ENCODE results near the gene TCP11L1. TPM values are rescaled to one million over a fixed set of nuclear protein-coding genes. Genes with fewer than 3 reads are reported as not detected.

The TCP11L1 gene
- total and polyA plus RNA-seq, 2 donors (not counting 3 experiments of a cell fraction or from before 2014, with no cell fraction given), result 12.1 to 18.1 TPM

DNA sequence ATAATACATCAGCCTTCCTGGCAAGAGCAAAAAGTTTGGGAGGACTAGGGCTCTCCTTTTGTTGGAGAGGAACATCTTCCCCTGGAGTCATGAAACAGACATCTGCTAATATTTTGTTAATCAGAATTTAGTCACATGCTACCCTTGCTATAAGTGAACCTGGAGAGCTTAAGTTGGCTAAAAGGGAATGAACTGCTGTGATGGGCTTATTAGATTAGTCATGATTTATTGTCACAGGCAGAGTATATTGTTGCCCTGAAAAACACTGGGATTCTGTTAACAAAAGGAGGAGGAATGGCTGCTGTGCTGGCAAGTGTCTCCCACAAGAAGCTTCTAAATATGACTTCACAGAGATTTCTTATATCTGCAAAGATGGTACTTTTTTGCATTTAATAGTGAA, 16.0 kb downstream of the TCP11L1 start:
- DNase-seq (ENCODE audit: low read depth, low spot score) (peak; percentile 4), FAIRE-seq (no peak)
- H3K4me1 ChIP-seq (ENCODE audit: control insufficient read depth, extremely low read depth, insufficient read depth, low read length), result no peaks in the 10 kb centered on the region
- TF ChIP-seq, protein P1, sequence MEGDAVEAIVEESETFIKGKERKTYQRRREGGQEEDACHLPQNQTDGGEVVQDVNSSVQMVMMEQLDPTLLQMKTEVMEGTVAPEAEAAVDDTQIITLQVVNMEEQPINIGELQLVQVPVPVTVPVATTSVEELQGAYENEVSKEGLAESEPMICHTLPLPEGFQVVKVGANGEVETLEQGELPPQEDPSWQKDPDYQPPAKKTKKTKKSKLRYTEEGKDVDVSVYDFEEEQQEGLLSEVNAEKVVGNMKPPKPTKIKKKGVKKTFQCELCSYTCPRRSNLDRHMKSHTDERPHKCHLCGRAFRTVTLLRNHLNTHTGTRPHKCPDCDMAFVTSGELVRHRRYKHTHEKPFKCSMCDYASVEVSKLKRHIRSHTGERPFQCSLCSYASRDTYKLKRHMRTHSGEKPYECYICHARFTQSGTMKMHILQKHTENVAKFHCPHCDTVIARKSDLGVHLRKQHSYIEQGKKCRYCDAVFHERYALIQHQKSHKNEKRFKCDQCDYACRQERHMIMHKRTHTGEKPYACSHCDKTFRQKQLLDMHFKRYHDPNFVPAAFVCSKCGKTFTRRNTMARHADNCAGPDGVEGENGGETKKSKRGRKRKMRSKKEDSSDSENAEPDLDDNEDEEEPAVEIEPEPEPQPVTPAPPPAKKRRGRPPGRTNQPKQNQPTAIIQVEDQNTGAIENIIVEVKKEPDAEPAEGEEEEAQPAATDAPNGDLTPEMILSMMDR (IDR thresholded peaks at IDR 0.05; ENCODE audit: extremely low read depth in 1 of 2, insufficient read depth in 1 of 2, low read depth in 1 of 2, low read length in 2 of 2), result no peak
- TF ChIP-seq, protein P2, sequence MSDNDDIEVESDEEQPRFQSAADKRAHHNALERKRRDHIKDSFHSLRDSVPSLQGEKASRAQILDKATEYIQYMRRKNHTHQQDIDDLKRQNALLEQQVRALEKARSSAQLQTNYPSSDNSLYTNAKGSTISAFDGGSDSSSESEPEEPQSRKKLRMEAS (IDR thresholded peaks at IDR 0.05; ENCODE audit: insufficient read depth, insufficient read length), result no peak
- TF ChIP-seq FOS (IDR thresholded peaks at IDR 0.05; ENCODE audit: borderline replicate concordance, insufficient read depth, low read length) (no peak), POLR2AphosphoS5 (IDR thresholded peaks at IDR 0.05; ENCODE audit: insufficient read depth, low read depth, low read length) (no peak), GATA2 (IDR thresholded peaks at IDR 0.05; ENCODE audit: insufficient read depth, insufficient read length, low read depth, low read length) (no peak), POLR2A (IDR thresholded peaks at IDR 0.05; ENCODE audit: low read depth, low read length) (no peak), EZH2 (IDR thresholded peaks at IDR 0.05; ENCODE audit: borderline replicate concordance, low read depth, low read length, severe bottlenecking) (no peak)
- no peaks in the 10 kb centered on the region for H3K79me2 ChIP-seq (ENCODE audit: control insufficient read depth, insufficient read depth, low read length)
- ChIA-PET CTCF (interaction anchor here (4.0 kb wide), 1 partner anchor 9 kb away, joined by 27 read pairs; no protein-coding TSS in a partner anchor), POLR2A (no interaction called here)
- H3K4me2 ChIP-seq (ENCODE audit: insufficient read depth, low read length), result no peak overlapping the region
- H2AFZ ChIP-seq (ENCODE audit: low read depth, low read length), result no peak overlapping the region
- no peak overlapping the region for H3K4me3 ChIP-seq (replicated peaks in 1 of 3; ENCODE audit: insufficient read depth in 1 of 3, low read depth in 1 of 3, low read length in 3 of 3)
- no peak overlapping the region for H3K27ac ChIP-seq (ENCODE audit: insufficient read depth, low read depth, low read length)
- no peak overlapping the region for H3K9ac ChIP-seq (replicated peaks; ENCODE audit: extremely low read depth, insufficient read depth, low read length)
- no peaks in the 10 kb centered on the region for H4K20me1 ChIP-seq (replicated peaks; ENCODE audit: control insufficient read depth, extremely low read depth, insufficient read depth, low read length)
- dilution Hi-C loops (cut with MboI; ENCODE audit: extremely low pct_ligation_motif_present, low sequenced_read_pairs), result no loop called here
- intact Hi-C loops (cut with micrococcal nuclease), result no loop called here
- peaks cover 3 to 4% of the 10 kb centered on the region in 2 experiments for H3K36me3 ChIP-seq (ENCODE audit: control insufficient read depth in 2 of 2, extremely low read depth in 1 of 2, insufficient read depth in 2 of 2, low read length in 2 of 2)
- no peaks in the 10 kb centered on the region for H3K9me3 ChIP-seq (replicated peaks; ENCODE audit: control insufficient read depth, insufficient read depth, low read length)
- no TSS peak for BruUV-seq (replicated peaks)
- H3K27me3 ChIP-seq (ENCODE audit: control insufficient read depth in 2 of 2, insufficient read depth in 2 of 2, low read length in 2 of 2), result no peaks in the 10 kb centered on the region
- H3K9me1 ChIP-seq (replicated peaks; ENCODE audit: control insufficient read depth, extremely low read depth, insufficient read depth, low read length), result no peaks in the 10 kb centered on the region

Measured in endothelial cell of umbilical vein (primary cell).